ENCODE measurements around the gene ATN1.

ATN1 gene

GRCh38 chr12:6946033-6946919 lies 18.5 kb downstream of the ATN1 start:
- DNase-seq (ENCODE audit: low read depth): no peak

- no peak for DNase-seq (ENCODE audit: low read depth)
These were observed 19.2 kb downstream of the ATN1 start for GRCh38 chr12:6946920-6947374.

GRCh38 chr12:6947615-6948014 lies 19.9 kb downstream of the ATN1 start:
- DNase-seq (ENCODE audit: low read depth): no peak

GRCh38 chr12:6948873-6949594 lies 21.3 kb downstream of the ATN1 start:
- DNase-seq (ENCODE audit: low read depth): no peak

- no peak for DNase-seq (ENCODE audit: low read depth)
These were observed 22.6 kb downstream of the ATN1 start for GRCh38 chr12:6950401-6950801.

- DNase-seq (ENCODE audit: low read depth): no peak
These were observed 23.2 kb downstream of the ATN1 start, which contains the start of gene PTPN6 for GRCh38 chr12:6950811-6951540. TSS of gene PTPN6 (plus strand) at chr12:6951356. CDS start at chr12:6951513, 157 bp downstream.

- no peak for DNase-seq (ENCODE audit: low read depth)
These were observed 23.9 kb downstream of the ATN1 start for GRCh38 chr12:6951551-6952120.

- no peak for DNase-seq (ENCODE audit: low read depth)
These were observed 24.5 kb downstream of the ATN1 start for GRCh38 chr12:6952121-6952862.

- no peak for DNase-seq (ENCODE audit: low read depth)
These were observed 25.2 kb downstream of the ATN1 start for GRCh38 chr12:6952863-6953441.

GRCh38 chr12:6953442-6954315 lies 25.9 kb downstream of the ATN1 start:
- DNase-seq (ENCODE audit: low read depth): no peak

- DNase-seq (ENCODE audit: low read depth): no peak
These were observed 26.8 kb downstream of the ATN1 start for GRCh38 chr12:6954316-6955107.

- no peak for DNase-seq (ENCODE audit: low read depth)
These were observed 27.6 kb downstream of the ATN1 start for GRCh38 chr12:6955108-6956020.

GRCh38 chr12:6956021-6956727 lies 28.4 kb downstream of the ATN1 start:
- no peak for DNase-seq (ENCODE audit: low read depth)

GRCh38 chr12:6957151-6957701 lies 29.5 kb downstream of the ATN1 start:
- no peak for DNase-seq (ENCODE audit: low read depth)

GRCh38 chr12:6957741-6958608 lies 30.2 kb downstream of the ATN1 start:
- DNase-seq (ENCODE audit: low read depth): no peak

- no peak for DNase-seq (ENCODE audit: low read depth)
These were observed 30.9 kb downstream of the ATN1 start for GRCh38 chr12:6958609-6959057.
